H9 (cell line): Measurements from ENCODE around the gene RGPD3. TPM values are rescaled to one million over a fixed set of nuclear protein-coding genes. Genes with fewer than 3 reads are reported as not detected.

ENCODE experiments used
- DNase-seq: peaks from one replicate; pipeline ENCODE4 v3.0.0-alpha.2; 2017
- H2AFZ ChIP-seq: one replicate; pipeline ENCODE4 v1.6.1; 2013; ENCODE audit warnings: mild to moderate bottlenecking, low read length, control low read depth, moderate library complexity
- H2AK5ac ChIP-seq: 2 replicates; pipeline ENCODE4 v1.6.1; 2013; ENCODE audit warnings: low read length, control low read depth, mixed read lengths; ENCODE audit not compliant: insufficient read length
- H2BK120ac ChIP-seq: one replicate; pipeline ENCODE4 v1.6.1; 2013; ENCODE audit warnings: low read depth, mild to moderate bottlenecking, low read length, control low read depth, inconsistent platforms; ENCODE audit not compliant: poor library complexity, severe bottlenecking
- H2BK12ac ChIP-seq: 2 replicates; pipeline ENCODE4 v1.6.1; 2013; ENCODE audit warnings: low read length, control low read depth, mixed read lengths, low read depth; ENCODE audit not compliant: insufficient read length
- H2BK15ac ChIP-seq: 2 replicates; pipeline ENCODE4 v1.6.1; 2013; ENCODE audit warnings: low read depth, low read length, control low read depth
- H2BK20ac ChIP-seq: one replicate; pipeline ENCODE4 v1.6.1; 2013; ENCODE audit warnings: low read depth, mild to moderate bottlenecking, low read length, control low read depth, inconsistent platforms; ENCODE audit not compliant: poor library complexity, severe bottlenecking
- H2BK5ac ChIP-seq: 2 replicates; pipeline ENCODE4 v1.6.1; 2013; ENCODE audit warnings: low read length, control low read depth, mixed read lengths; ENCODE audit not compliant: insufficient read length
- H3K14ac ChIP-seq: 2 replicates; pipeline ENCODE4 v1.6.1; 2013; ENCODE audit warnings: low read length, control low read depth; ENCODE audit not compliant: insufficient read depth
- H3K18ac ChIP-seq: 2 replicates; pipeline ENCODE4 v1.6.1; 2013; ENCODE audit warnings: low read depth, mild to moderate bottlenecking, mixed read lengths, low read length, control low read depth; ENCODE audit not compliant: insufficient read length
- H3K23ac ChIP-seq: 2 replicates; pipeline ENCODE4 v1.6.1; 2013; ENCODE audit warnings: low read length, control low read depth, mixed read lengths, low read depth; ENCODE audit not compliant: insufficient read length
- H3K23me2 ChIP-seq: 2 replicates; pipeline ENCODE4 v1.6.1; 2013; ENCODE audit warnings: low read depth, mild to moderate bottlenecking, mixed read lengths, low read length, control low read depth; ENCODE audit not compliant: insufficient read length, poor library complexity, severe bottlenecking
- H3K27ac ChIP-seq: 2 replicates; pipeline ENCODE4 v1.5.1; 2013; ENCODE audit warnings: low read length, control low read depth, mixed read lengths, low read depth; ENCODE audit not compliant: insufficient read length
- H3K27me3 ChIP-seq: 2 replicates; pipeline ENCODE4 v1.6.1; 2013; ENCODE audit warnings: low read length, control low read depth, inconsistent platforms; ENCODE audit not compliant: insufficient read depth
- H3K4ac ChIP-seq: 2 replicates; pipeline ENCODE4 v1.6.1; 2013; ENCODE audit warnings: low read depth, mild to moderate bottlenecking, control low read depth, inconsistent platforms, low read length, moderate library complexity
- H3K4me1 ChIP-seq: 2 replicates; pipeline ENCODE4 v1.6.1; 2013; ENCODE audit warnings: low read length, control low read depth, inconsistent platforms; ENCODE audit not compliant: insufficient read depth
- H3K4me2 ChIP-seq: 2 replicates; pipeline ENCODE4 v1.6.1; 2013; ENCODE audit warnings: low read length, control low read depth, mixed read lengths; ENCODE audit not compliant: insufficient read length, insufficient read depth
- H3K56ac ChIP-seq: 2 replicates; pipeline ENCODE4 v1.6.1; 2013; ENCODE audit warnings: low read depth, mild to moderate bottlenecking, mixed read lengths, low read length, control low read depth; ENCODE audit not compliant: insufficient read length
- H3K79me1 ChIP-seq: 2 replicates; pipeline ENCODE4 v1.6.1; 2013; ENCODE audit warnings: low read depth, mild to moderate bottlenecking, moderate library complexity, low read length, control low read depth, inconsistent platforms; ENCODE audit not compliant: insufficient read depth, poor library complexity, severe bottlenecking
- H3K79me2 ChIP-seq: 2 replicates; pipeline ENCODE4 v1.6.1; 2013; ENCODE audit warnings: low read length, control low read depth, inconsistent platforms; ENCODE audit not compliant: insufficient read depth
- H3K9ac ChIP-seq: 2 replicates; pipeline ENCODE4 v1.6.1; 2013; ENCODE audit warnings: low read length, control low read depth, mixed read lengths; ENCODE audit not compliant: insufficient read length; ENCODE audit errors: extremely low read depth
- H3K9me3 ChIP-seq: one replicate; pipeline ENCODE4 v1.6.1; 2013; ENCODE audit warnings: low read depth, low read length, inconsistent platforms; ENCODE audit not compliant: control insufficient read depth
- H3T11ph ChIP-seq: one replicate; pipeline ENCODE4 v1.6.1; 2013; ENCODE audit warnings: mild to moderate bottlenecking, low read length, control low read depth, inconsistent platforms
- H4K20me1 ChIP-seq: one replicate; pipeline ENCODE4 v1.6.1; 2013; ENCODE audit not compliant: control insufficient read depth, insufficient read length, insufficient read depth
- H4K5ac ChIP-seq: 2 replicates; pipeline ENCODE4 v1.6.1; 2013; ENCODE audit warnings: low read depth, mild to moderate bottlenecking, mixed read lengths, low read length, control low read depth; ENCODE audit not compliant: insufficient read length
- H4K8ac ChIP-seq: replicated peaks from 2 replicates; pipeline ENCODE4 v1.6.1; 2013; ENCODE audit warnings: low read length, control low read depth, mixed read lengths, low read depth; ENCODE audit not compliant: insufficient read length
- H4K91ac ChIP-seq: 2 replicates; pipeline ENCODE4 v1.6.1; 2013; ENCODE audit warnings: low read depth, mild to moderate bottlenecking, moderate library complexity, mixed read lengths, low read length, control low read depth; ENCODE audit not compliant: insufficient read length
- H3K27ac Mint-ChIP-seq, 3 experiments: 2 replicates in 2 of 3; 3 replicates in 1 of 3; pipeline ENCODE4 v1.8.0; 2020 to 2021; ENCODE audit warnings: mixed read lengths in 3 of 3, mild to moderate bottlenecking in 1 of 3, moderate library complexity in 1 of 3
- H3K27me3 Mint-ChIP-seq: 2 replicates; pipeline ENCODE4 v1.8.0; 2021; ENCODE audit warnings: low read depth, mild to moderate bottlenecking, moderate library complexity, mixed read lengths
- H3K36me3 Mint-ChIP-seq, 3 experiments: 2 replicates in 2 of 3; 3 replicates in 1 of 3; pipeline ENCODE4 v1.8.0; 2020 to 2021; ENCODE audit warnings: low read depth in 3 of 3, mixed read lengths in 3 of 3; ENCODE audit not compliant: insufficient read depth in 1 of 3
- H3K4me1 Mint-ChIP-seq, 2 experiments: 2 replicates each; pipeline ENCODE4 v1.8.0; 2020; ENCODE audit warnings: mixed read lengths in 2 of 2
- H3K4me3 Mint-ChIP-seq, 2 experiments: 2 replicates in 1 of 2; 3 replicates in 1 of 2; pipeline ENCODE4 v1.8.0; 2020 to 2021; ENCODE audit warnings: mild to moderate bottlenecking in 2 of 2, mixed read lengths in 2 of 2, moderate library complexity in 1 of 2
- H3K9me3 Mint-ChIP-seq, 2 experiments: 2 replicates in 1 of 2; 3 replicates in 1 of 2; pipeline ENCODE4 v1.8.0; 2020; ENCODE audit warnings: mild to moderate bottlenecking in 2 of 2, mixed read lengths in 2 of 2, moderate library complexity in 1 of 2
- WGBS: extraction: QIAGEN DNeasy Blood & Tissue Kit; methylation state at CpG from one replicate; pipeline ENCODE4 v1.1.7; 2013; ENCODE audit warnings: missing lambda C conversion rate, low lambda C conversion rate, mixed read lengths; ENCODE audit not compliant: insufficient read length; ENCODE audit errors: extremely low coverage; 5-methylcytosine and 5-hydroxymethylcytosine counted together
- total RNA-seq: library from RNA; stranded (reverse); gene quantifications from 2 replicates; pipeline ENCODE4 v1.2.1, GENCODE V29; 2021
- TF ChIP-seq, protein P1 (sequence below): fragments of 200-600 bp; sonication (generic); conservative IDR thresholded peaks from 3 replicates; pipeline ENCODE4 v1.8.0; 2021; ENCODE audit warnings: antibody characterized with exemption, mild to moderate bottlenecking

Gene RGPD3
- total RNA-seq, 1 experiment from 2014 or later: 0.15 TPM

DNA sequence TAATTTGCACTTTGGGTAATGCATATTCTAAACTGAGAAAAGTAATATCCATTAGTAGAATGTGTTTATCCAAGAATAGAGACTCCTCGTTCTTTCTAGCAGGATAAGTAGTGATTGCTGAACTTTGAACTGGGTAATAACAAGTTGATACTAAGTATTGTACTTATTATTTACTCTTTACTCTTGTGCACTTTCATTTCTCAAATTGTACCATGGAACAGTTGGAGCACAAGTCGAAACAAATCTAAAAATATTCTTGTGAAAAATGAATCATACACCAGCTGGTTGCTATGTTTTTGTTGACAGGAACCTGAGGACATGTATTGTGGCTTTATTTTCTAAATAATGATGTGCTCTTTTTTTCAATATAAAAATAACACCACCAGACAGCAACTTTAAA lies 111.9 kb downstream of the RGPD3 start:
- H3K23me2 ChIP-seq: no peaks in the 10 kb centered on the region
- H3K14ac ChIP-seq: no peak overlapping the region
- Mint-ChIP-seq H3K4me1 (peaks cover 20 to 24% of the 10 kb centered on the region in 2 experiments), H3K27me3 (no peaks in the 10 kb centered on the region), H3K27ac (no peak overlapping the region), H3K9me3 (no peaks in the 10 kb centered on the region), H3K36me3 (no peaks in the 10 kb centered on the region), H3K4me3 (no peak overlapping the region)
- no peak overlapping the region for H2BK5ac ChIP-seq
- H2AFZ ChIP-seq: no peak overlapping the region
- no CpG with 5 or more reads among the region's 2 CpGs for WGBS
- no peak overlapping the region for H3T11ph ChIP-seq
- H3K9me3 ChIP-seq: no peaks in the 10 kb centered on the region
- no peak overlapping the region for H3K23ac ChIP-seq
- H3K4ac ChIP-seq: no peak overlapping the region
- no peaks in the 10 kb centered on the region for H3K27me3 ChIP-seq
- no peak overlapping the region for H3K9ac ChIP-seq
- H3K79me2 ChIP-seq: no peaks in the 10 kb centered on the region
- H3K4me1 ChIP-seq: peaks cover 5% of the 10 kb centered on the region
- H4K91ac ChIP-seq: no peak overlapping the region
- TF ChIP-seq, protein P1, sequence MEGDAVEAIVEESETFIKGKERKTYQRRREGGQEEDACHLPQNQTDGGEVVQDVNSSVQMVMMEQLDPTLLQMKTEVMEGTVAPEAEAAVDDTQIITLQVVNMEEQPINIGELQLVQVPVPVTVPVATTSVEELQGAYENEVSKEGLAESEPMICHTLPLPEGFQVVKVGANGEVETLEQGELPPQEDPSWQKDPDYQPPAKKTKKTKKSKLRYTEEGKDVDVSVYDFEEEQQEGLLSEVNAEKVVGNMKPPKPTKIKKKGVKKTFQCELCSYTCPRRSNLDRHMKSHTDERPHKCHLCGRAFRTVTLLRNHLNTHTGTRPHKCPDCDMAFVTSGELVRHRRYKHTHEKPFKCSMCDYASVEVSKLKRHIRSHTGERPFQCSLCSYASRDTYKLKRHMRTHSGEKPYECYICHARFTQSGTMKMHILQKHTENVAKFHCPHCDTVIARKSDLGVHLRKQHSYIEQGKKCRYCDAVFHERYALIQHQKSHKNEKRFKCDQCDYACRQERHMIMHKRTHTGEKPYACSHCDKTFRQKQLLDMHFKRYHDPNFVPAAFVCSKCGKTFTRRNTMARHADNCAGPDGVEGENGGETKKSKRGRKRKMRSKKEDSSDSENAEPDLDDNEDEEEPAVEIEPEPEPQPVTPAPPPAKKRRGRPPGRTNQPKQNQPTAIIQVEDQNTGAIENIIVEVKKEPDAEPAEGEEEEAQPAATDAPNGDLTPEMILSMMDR: no peak
- H4K8ac ChIP-seq: no peak overlapping the region
- H3K4me2 ChIP-seq: no peak overlapping the region
- no peak overlapping the region for H3K18ac ChIP-seq
- H2BK15ac ChIP-seq: no peak overlapping the region
- H3K27ac ChIP-seq: no peak overlapping the region
- no peak overlapping the region for H2BK12ac ChIP-seq
- no peak overlapping the region for H4K5ac ChIP-seq
- no peak overlapping the region for H3K56ac ChIP-seq
- H2AK5ac ChIP-seq: no peak overlapping the region
- H2BK20ac ChIP-seq: no peak overlapping the region
- no peak overlapping the region for H2BK120ac ChIP-seq
- H3K79me1 ChIP-seq: no peaks in the 10 kb centered on the region
- no peaks in the 10 kb centered on the region for H4K20me1 ChIP-seq
- DNase-seq: no peak
